ENCODE measurements around the gene MAGEB3. TPM values are rescaled to one million over a fixed set of nuclear protein-coding genes. Genes with fewer than 3 reads are reported as not detected.

MAGEB3 gene
- total RNA-seq, 4 donors from 2014 or later, result not detected

DNA sequence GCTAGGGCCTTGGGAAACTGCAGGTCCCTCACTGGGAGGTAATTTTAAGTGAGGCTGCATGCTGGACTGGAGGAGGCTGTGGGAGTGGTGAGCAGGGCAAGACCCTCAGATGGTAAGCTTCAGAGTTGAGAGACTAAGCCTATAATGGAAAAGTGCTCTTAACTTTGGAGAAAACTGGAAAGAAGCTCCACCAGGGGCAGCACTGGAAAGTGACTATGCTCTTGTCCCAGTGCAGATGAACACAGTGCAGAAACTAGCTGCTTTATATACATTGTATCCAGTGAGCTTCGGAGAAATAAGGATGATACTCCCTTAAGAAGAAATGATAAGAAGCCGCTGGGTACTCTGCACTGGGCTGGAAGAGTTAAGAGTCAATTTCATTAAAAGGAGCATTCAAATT is 18.3 kb upstream of the MAGEB3 start:
- no peak for DNase-seq
- no peaks in the 10 kb centered on the region for H3K4me1 ChIP-seq
- no peaks in the 10 kb centered on the region for H3K27me3 ChIP-seq
- no peak overlapping the region for H3K4me3 ChIP-seq (replicated peaks in 1 of 3)
- no peak overlapping the region for H3K27ac ChIP-seq
- 88 to 96% methylated on average over 2 of the region's 2 CpGs for WGBS, 2 donors
- intact Hi-C loops (cut with DNase I), result no loop called here
- H3K36me3 ChIP-seq, result no peaks in the 10 kb centered on the region
- no peaks in the 10 kb centered on the region for H3K9me3 ChIP-seq
- no peak for TF ChIP-seq POLR2A (IDR thresholded peaks at IDR 0.05)
- TF ChIP-seq, protein P1, sequence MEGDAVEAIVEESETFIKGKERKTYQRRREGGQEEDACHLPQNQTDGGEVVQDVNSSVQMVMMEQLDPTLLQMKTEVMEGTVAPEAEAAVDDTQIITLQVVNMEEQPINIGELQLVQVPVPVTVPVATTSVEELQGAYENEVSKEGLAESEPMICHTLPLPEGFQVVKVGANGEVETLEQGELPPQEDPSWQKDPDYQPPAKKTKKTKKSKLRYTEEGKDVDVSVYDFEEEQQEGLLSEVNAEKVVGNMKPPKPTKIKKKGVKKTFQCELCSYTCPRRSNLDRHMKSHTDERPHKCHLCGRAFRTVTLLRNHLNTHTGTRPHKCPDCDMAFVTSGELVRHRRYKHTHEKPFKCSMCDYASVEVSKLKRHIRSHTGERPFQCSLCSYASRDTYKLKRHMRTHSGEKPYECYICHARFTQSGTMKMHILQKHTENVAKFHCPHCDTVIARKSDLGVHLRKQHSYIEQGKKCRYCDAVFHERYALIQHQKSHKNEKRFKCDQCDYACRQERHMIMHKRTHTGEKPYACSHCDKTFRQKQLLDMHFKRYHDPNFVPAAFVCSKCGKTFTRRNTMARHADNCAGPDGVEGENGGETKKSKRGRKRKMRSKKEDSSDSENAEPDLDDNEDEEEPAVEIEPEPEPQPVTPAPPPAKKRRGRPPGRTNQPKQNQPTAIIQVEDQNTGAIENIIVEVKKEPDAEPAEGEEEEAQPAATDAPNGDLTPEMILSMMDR (IDR thresholded peaks at IDR 0.05), result no peak

DNA sequence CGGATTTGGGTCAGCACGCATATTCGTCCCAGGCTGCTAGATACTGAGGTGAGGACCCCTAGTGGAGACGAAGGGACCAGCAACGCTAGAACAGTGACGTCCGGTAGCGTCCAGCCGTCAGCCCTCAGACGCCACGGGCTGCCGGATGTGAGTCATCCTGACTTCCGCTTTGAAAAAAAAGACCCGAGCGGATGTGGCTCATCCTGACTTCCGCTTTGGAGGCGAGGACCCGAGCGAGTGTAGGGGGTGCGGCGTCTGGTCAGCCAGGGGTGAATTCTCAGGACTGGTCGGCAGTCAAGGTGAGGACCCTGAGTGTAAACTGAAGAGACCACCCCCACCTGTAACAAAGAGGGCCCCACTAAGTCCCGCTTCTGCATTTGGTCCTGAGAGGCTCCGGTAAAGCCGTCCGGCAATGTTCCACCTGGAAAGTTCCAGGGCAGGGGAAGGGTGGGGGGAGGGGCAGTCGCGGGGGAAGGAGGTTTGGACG is 15.1 kb upstream of the MAGEB3 start, which contains the start of gene MAGEB2:
Gene MAGEB2, plus strand, starts transcription at position 207 of the 487 bp plus-strand sequence. CDS start 3,018 bp downstream, outside the sequence.
- Histone ChIP-seq H3K36me3 (no peaks in the 10 kb centered on the region), H3K27me3 (no peaks in the 10 kb centered on the region), H3K9me3 (no peaks in the 10 kb centered on the region), H3K4me1 (no peaks in the 10 kb centered on the region), H3K27ac (no peak within 1 kb of the TSS), H3K4me3 (replicated peaks in 1 of 3) (no peak within 1 kb of the TSS)
- WGBS, 2 donors, result 92 to 98% methylated on average over 18 to 20 of the region's 29 CpGs
- DNase-seq, result no peak
- TF ChIP-seq, protein P1 (IDR thresholded peaks at IDR 0.05), result no peak
- TF ChIP-seq POLR2A (IDR thresholded peaks at IDR 0.05), result no peak
- intact Hi-C loops (cut with DNase I), result no loop called here

DNA sequence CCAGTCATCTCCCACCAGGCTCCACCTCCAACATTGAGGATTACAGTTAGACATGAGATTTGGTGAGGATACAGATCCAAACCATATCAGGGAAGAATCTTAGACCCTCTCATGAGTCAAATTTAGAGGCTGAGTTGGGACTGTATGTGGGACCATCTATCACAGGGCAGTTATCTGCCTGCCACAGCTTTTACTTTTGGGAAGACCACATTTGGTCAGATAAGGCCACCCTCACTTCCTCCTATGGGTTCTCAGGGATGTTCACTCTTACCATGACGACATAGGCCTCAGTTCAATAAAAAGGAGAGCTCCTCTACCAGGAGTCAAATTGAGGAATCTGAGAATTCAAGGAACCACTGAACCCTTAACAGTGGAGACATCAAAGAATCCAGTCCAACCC is 13.0 kb upstream of the MAGEB3 start:
- DNase-seq, result no peak
- Histone ChIP-seq H3K4me3 (replicated peaks in 1 of 3) (no peak overlapping the region), H3K9me3 (no peaks in the 10 kb centered on the region), H3K27ac (no peak overlapping the region), H3K4me1 (no peaks in the 10 kb centered on the region), H3K36me3 (no peaks in the 10 kb centered on the region), H3K27me3 (no peaks in the 10 kb centered on the region)
- WGBS, 2 donors, result 83 to 85% methylated on average over 1 of the region's 1 CpG
- intact Hi-C loops (cut with DNase I), result no loop called here
- TF ChIP-seq, protein P1 (IDR thresholded peaks at IDR 0.05), result no peak
- TF ChIP-seq POLR2A (IDR thresholded peaks at IDR 0.05), result no peak

DNA sequence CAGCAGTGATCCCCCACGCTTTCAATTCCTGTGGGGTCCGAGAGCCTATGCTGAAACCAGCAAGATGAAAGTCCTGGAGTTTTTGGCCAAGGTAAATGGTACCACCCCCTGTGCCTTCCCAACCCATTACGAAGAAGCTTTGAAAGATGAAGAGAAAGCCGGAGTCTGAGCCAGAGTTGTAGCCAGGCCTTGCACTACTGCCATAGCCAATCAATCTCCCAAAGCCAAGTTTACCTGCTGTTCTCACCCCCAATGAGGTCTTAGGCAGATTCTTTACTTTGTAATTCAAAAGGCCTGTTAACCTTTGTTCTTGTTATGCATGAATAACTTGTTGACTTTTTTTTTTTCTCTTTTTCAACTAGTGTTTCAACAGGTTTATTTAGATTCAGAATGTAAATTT is 11.1 kb upstream of the MAGEB3 start:
- no peaks in the 10 kb centered on the region for H3K36me3 ChIP-seq
- H3K9me3 ChIP-seq, result no peaks in the 10 kb centered on the region
- H3K27me3 ChIP-seq, result no peaks in the 10 kb centered on the region
- TF ChIP-seq POLR2A (IDR thresholded peaks at IDR 0.05), result no peak
- TF ChIP-seq, protein P1 (IDR thresholded peaks at IDR 0.05), result no peak
- H3K4me3 ChIP-seq (replicated peaks in 1 of 3), result no peak overlapping the region
- DNase-seq, result no peak
- no peaks in the 10 kb centered on the region for H3K4me1 ChIP-seq
- 82 to 92% methylated on average over 4 of the region's 4 CpGs for WGBS, 2 donors
- intact Hi-C loops (cut with DNase I), result no loop called here
- H3K27ac ChIP-seq, result no peak overlapping the region

DNA sequence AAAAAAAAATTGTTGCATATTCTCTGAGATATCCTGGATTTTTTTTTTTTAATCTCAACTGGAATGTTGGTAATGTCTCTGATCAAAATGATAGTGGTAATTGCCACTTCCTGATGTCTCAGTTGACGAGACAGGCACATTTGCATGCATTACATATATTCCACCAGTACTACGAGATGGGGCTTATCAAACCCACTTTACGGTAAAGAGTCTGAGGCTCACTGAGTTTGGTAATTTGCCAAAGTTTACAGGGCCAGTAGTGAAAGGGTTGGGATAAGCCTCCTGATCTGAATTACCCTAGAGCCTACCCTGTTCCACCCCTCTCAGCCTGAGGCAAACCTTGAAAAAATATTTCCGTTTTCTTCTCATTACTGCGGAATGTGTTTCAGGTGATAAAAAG is 9.8 kb upstream of the MAGEB3 start:
- no peaks in the 10 kb centered on the region for H3K4me1 ChIP-seq
- H3K27me3 ChIP-seq, result no peaks in the 10 kb centered on the region
- no peaks in the 10 kb centered on the region for H3K36me3 ChIP-seq
- DNase-seq, result no peak
- WGBS, 2 donors, result 64 to 87% methylated on average over 5 of the region's 5 CpGs
- H3K9me3 ChIP-seq, result no peaks in the 10 kb centered on the region
- no peak overlapping the region for H3K4me3 ChIP-seq (replicated peaks in 1 of 3)
- intact Hi-C loops (cut with DNase I), result no loop called here
- no peak overlapping the region for H3K27ac ChIP-seq
- TF ChIP-seq, protein P1 (IDR thresholded peaks at IDR 0.05), result no peak
- no peak for TF ChIP-seq POLR2A (IDR thresholded peaks at IDR 0.05)

Measured in thyroid gland (tissue), 4 donors.